HG02981 (cell line): Measurements from ENCODE around the gene KLHL29.
"Not testable (repeated sequence)": the region's sequence is repeated elsewhere in the genome, so short reads cannot be mapped to it uniquely, and the experiment has no call there.

Experiments
- ATAC-seq: cut with Tn5 transposase; IDR thresholded peaks from one replicate; pipeline ENCODE4 v1.9.1; 2021; ENCODE audit warnings: mild to moderate bottlenecking, moderate library complexity; ENCODE audit not compliant: unreplicated experiment

The KLHL29 gene

GRCh38 chr2:23734416-23734815 lies 349.4 kb downstream of the KLHL29 start:
- ATAC-seq, result no peak

DNA sequence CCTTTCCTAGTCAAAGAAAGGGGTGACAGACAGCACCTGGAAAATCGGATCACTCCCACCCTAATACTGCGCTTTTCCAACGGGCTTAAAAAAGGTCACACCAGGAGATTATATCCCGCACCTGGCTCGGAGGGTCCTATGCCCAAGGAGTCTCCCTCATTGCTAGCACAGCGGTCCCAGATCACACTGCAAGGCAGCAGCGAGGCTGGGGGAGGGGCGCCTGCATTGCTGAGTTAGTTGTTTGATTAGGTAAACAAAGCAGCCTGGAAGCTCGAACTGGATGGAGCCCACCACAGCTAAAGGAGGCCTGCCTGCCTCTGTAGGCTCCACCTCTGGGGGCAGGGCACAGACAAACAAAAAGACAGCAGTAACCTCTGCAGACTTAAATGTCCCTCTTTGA lies 351.8 kb downstream of the KLHL29 start:
- not testable (repeated sequence) for ATAC-seq

- peak; percentile 22 for ATAC-seq
Observed at GRCh38 chr2:23745068-23745725, 360.2 kb downstream of the KLHL29 start.

GRCh38 chr2:23745726-23746105 lies 360.7 kb downstream of the KLHL29 start:
- ATAC-seq, result peak; percentile 83

DNA sequence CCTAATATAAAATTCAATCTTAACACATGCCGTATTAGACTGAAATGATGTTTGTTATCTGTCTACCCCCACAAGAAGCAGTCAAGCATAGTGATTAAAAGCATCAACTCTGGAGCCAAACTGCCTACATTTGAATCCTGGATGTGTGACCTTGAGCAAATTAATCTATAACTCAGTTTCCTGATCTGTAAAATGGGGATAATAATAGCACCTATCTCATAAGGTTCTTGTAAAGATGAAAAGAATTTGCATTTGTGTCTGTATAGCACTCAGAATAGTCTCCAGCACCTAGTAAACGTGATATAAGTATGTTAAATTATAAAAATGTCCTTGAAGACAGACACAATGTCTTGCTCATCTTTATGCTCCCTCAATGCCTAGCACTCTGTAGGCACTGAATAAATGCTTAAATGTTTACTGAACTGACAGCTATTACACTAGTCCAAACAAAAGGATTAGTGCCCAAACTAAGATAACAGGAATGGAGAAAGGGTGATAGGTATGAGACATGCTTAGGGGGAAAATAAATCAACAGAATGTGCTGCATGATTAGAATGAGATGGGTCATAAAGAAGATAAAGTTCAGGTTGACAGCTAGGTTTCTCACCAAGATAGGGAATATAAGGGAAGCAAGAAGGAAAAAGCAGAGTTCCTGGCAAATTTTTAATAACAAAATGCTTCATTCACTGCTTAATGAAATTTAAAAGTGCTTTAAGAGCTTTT lies 361.3 kb downstream of the KLHL29 start:
- ATAC-seq, result peak; percentile 10

DNA sequence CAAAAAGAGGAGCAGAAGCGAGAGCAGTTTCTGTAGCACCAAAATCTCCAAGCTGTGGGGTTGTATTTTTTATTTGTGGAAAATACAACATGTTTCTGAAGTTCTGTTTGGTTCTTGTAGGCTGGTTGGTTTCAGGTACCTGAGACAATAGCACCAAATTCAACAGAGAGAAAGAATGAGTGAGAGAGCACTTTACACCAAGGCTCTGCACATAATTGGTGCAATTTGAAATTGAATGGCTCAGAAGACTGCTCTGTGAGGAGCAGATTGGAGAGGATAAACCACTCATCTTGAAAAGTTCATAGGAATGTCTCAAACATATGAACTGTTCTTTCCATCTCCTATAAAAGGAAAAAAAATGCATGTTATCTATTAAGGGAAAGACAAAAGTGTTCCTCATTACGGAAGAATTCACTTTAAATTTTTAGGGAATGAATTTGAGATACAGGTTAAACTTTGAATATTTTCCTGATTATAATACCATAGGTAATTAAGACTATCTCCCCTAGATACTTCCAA lies 366.8 kb downstream of the KLHL29 start:
- ATAC-seq, result no peak

GRCh38 chr2:23753291-23754010 lies 368.5 kb downstream of the KLHL29 start:
- ATAC-seq, result no peak

GRCh38 chr2:23754970-23755369 lies 370.0 kb downstream of the KLHL29 start:
- no peak for ATAC-seq

GRCh38 chr2:23756593-23757292 lies 371.8 kb downstream of the KLHL29 start:
- ATAC-seq, result no peak

DNA sequence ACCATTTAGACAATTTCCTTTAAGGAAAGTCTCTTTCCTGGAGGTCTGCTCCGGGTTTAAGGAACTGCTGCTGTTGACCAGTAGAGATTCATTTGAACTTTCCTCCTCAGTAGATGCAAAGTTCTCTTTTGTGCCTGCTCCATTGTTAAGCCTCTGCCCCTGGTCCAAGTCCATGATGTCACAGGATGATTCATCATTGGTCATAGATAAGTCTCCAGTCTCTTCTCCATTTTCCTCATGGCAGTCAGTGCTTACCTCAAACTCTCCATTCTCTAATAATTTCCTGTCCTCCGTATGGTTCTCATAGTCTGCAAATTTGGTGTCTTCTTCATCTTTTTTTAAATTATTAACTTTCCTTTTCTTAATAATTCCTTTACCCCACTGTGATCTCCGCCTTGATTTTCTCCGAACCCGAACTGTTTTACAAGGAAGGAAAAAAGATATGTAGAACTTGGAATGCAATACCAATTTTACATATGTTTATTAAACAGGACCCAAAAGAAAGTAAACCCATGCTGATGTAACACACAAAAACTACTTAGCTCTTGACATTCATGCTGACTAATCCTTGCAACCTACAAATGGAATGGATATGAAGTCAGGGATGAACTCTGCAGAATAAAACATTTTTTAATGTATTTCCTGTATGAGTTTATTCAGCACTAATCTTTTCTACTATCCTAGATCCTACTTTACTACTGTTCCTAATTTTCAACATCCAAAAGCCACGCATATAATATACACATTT lies 372.9 kb downstream of the KLHL29 start:
- ATAC-seq, result no peak
